SK-N-MC (cell line): ENCODE data around the gene AFF1.

ENCODE experiments used
- DNase-seq: peaks from one replicate; pipeline ENCODE4 v3.0.0-alpha.2; 2011; ENCODE audit warnings: low read depth, low spot score
- H3K27ac ChIP-seq: fragments of 200-600 bp; sonication (generic); 2 replicates; pipeline ENCODE4 v1.5.1; 2016; ENCODE audit warnings: mixed run types
- H3K36me3 ChIP-seq: fragments of 200-600 bp; sonication (generic); 2 replicates; pipeline ENCODE4 v1.6.1; 2017; ENCODE audit warnings: antibody characterized with exemption, low read length, mixed read lengths; ENCODE audit not compliant: insufficient read depth
- H3K4me3 ChIP-seq: fragments of 200-600 bp; sonication (generic); 2 replicates; pipeline ENCODE4 v1.5.1; 2016
- H3K9ac ChIP-seq: fragments of 200-600 bp; sonication (generic); 2 replicates; pipeline ENCODE4 v1.8.0; 2017; ENCODE audit warnings: mixed run types, mixed read lengths; ENCODE audit not compliant: insufficient read length
- H3K9me3 ChIP-seq: fragments of 200-600 bp; sonication (generic); 2 replicates; pipeline ENCODE4 v1.6.1; 2017; ENCODE audit warnings: low read depth, mild to moderate bottlenecking, antibody characterized with exemption, low read length, moderate library complexity, mixed read lengths
- EZH2 ChIP-seq: fragments of 200-600 bp; sonication (generic); IDR thresholded peaks from one replicate; pipeline ENCODE4 v1.6.1; 2017; ENCODE audit warnings: antibody characterized with exemption
- FOXP2 ChIP-seq: optimal IDR thresholded peaks from 2 replicates; pipeline ENCODE3; 2011; ENCODE audit warnings: mild to moderate bottlenecking, moderate library complexity; ENCODE audit not compliant: insufficient read depth; ENCODE audit errors: extremely low read length, control extremely low read depth
- POLR2AphosphoS5 ChIP-seq: IDR thresholded peaks from 2 replicates; pipeline ENCODE4 v1.6.1; 2012; ENCODE audit warnings: mild to moderate bottlenecking, low read depth, low read length, borderline replicate concordance

AFF1 gene

GRCh38 chr4:87005690-87006425 lies 71.0 kb downstream of the AFF1 start:
- no peaks in the 10 kb centered on the region for H3K9me3 ChIP-seq
- H3K4me3 ChIP-seq, result peak overlapping the region; percentile 96
- peak overlapping the region; percentile 29; the same call in 1 of the 2 replicates for H3K27ac ChIP-seq
- no peaks in the 10 kb centered on the region for H3K36me3 ChIP-seq
- no peak for TF ChIP-seq POLR2AphosphoS5
- TF ChIP-seq FOXP2, result no peak
- TF ChIP-seq EZH2, result no peak
- H3K9ac ChIP-seq, result peak overlapping the region; percentile 62
- DNase-seq, result no peak

- H3K27ac ChIP-seq, result peak overlapping the region; percentile 29; the same call in 1 of the 2 replicates
- no peaks in the 10 kb centered on the region for H3K36me3 ChIP-seq
- DNase-seq, result no peak
- no peak for TF ChIP-seq EZH2
- no peak for TF ChIP-seq FOXP2
- no peak for TF ChIP-seq POLR2AphosphoS5
- peak overlapping the region; percentile 96 for H3K4me3 ChIP-seq
- H3K9me3 ChIP-seq, result no peaks in the 10 kb centered on the region
- H3K9ac ChIP-seq, result peak overlapping the region; percentile 62
Measured at GRCh38 chr4:87006426-87006675, 71.5 kb downstream of the AFF1 start.

- Histone ChIP-seq H3K36me3 (no peaks in the 10 kb centered on the region), H3K9ac (peak overlapping the region; percentile 62), H3K9me3 (no peaks in the 10 kb centered on the region), H3K27ac (peak overlapping the region; percentile 29; the same call in 1 of the 2 replicates), H3K4me3 (peak overlapping the region; percentile 96)
- DNase-seq, result no peak
- TF ChIP-seq POLR2AphosphoS5, result peak; percentile 96
- TF ChIP-seq FOXP2, result no peak
Measured at GRCh38 chr4:87006676-87007527, 72.1 kb downstream of the AFF1 start.

- Histone ChIP-seq H3K27ac (peak overlapping the region; percentile 29; the same call in 1 of the 2 replicates), H3K36me3 (no peaks in the 10 kb centered on the region), H3K9ac (peak overlapping the region; percentile 62), H3K4me3 (peak overlapping the region; percentile 96), H3K9me3 (no peaks in the 10 kb centered on the region)
- TF ChIP-seq FOXP2 (no peak), POLR2AphosphoS5 (no peak; the same call in 1 of the 2 replicates), EZH2 (no peak)
- no peak for DNase-seq
Measured at GRCh38 chr4:87007528-87008446, 73.0 kb downstream of the AFF1 start.

GRCh38 chr4:87009095-87009648 lies 74.4 kb downstream of the AFF1 start:
- H3K4me3 ChIP-seq, result peak overlapping the region; percentile 32; the same call in 1 of the 2 replicates
- no peak for DNase-seq
- TF ChIP-seq EZH2 (no peak), POLR2AphosphoS5 (no peak), FOXP2 (no peak)
- H3K9me3 ChIP-seq, result no peaks in the 10 kb centered on the region
- H3K27ac ChIP-seq, result no peak overlapping the region
- H3K36me3 ChIP-seq, result no peaks in the 10 kb centered on the region
- no peak overlapping the region for H3K9ac ChIP-seq

GRCh38 chr4:87010192-87010591 lies 75.4 kb downstream of the AFF1 start:
- TF ChIP-seq FOXP2 (no peak), POLR2AphosphoS5 (no peak), EZH2 (no peak)
- Histone ChIP-seq H3K4me3 (no peak overlapping the region), H3K9me3 (no peaks in the 10 kb centered on the region), H3K27ac (no peak overlapping the region), H3K36me3 (no peaks in the 10 kb centered on the region), H3K9ac (no peak overlapping the region)
- no peak for DNase-seq

- TF ChIP-seq POLR2AphosphoS5 (no peak), FOXP2 (no peak), EZH2 (no peak)
- no peak overlapping the region; the same call in 1 of the 2 replicates for H3K27ac ChIP-seq
- no peaks in the 10 kb centered on the region for H3K36me3 ChIP-seq
- peak overlapping the region; percentile 2; the same call in 1 of the 2 replicates for H3K4me3 ChIP-seq
- no peak for DNase-seq
- no peaks in the 10 kb centered on the region for H3K9me3 ChIP-seq
- no peak overlapping the region for H3K9ac ChIP-seq
Measured at GRCh38 chr4:87011340-87012034, 76.7 kb downstream of the AFF1 start.
